Neural progenitor cell (in vitro differentiated cells): ENCODE data around the gene SPATA31D4.

Experiments used
- CTCF ChIP-seq: fragments of 200-600 bp; sonication (generic); IDR thresholded peaks from 2 replicates; pipeline ENCODE4 v1.5.1; 2017; ENCODE audit warnings: antibody characterized with exemption, mild to moderate bottlenecking
- EZH2 ChIP-seq: fragments of 200-600 bp; sonication (generic); IDR thresholded peaks from 2 replicates; pipeline ENCODE4 v1.6.1; 2017; ENCODE audit warnings: antibody characterized with exemption, mild to moderate bottlenecking, moderate library complexity

DNA sequence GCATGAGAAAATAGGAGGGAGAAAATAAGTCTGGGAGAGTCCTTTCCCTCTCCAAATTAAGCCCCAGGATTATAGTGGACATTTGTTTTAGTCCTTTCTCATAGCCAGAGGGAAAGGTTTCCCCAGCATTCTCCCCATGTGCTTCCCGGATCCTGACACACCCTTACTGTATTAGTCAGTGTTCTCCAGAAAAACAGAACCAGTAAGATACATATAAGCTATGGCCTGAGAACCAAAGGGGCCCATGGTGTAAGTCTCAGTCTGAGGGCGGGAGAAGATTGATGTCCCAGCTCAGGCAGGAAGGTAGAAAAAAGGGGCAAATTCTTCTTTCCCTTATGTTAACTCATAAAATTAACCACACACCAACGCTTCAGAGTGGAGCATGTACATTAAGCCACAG is 25.6 kb upstream of the SPATA31D4 start:
- TF ChIP-seq EZH2 (no peak), CTCF (no peak)
